Measurements from ENCODE around the gene ADNP2.

DNA sequence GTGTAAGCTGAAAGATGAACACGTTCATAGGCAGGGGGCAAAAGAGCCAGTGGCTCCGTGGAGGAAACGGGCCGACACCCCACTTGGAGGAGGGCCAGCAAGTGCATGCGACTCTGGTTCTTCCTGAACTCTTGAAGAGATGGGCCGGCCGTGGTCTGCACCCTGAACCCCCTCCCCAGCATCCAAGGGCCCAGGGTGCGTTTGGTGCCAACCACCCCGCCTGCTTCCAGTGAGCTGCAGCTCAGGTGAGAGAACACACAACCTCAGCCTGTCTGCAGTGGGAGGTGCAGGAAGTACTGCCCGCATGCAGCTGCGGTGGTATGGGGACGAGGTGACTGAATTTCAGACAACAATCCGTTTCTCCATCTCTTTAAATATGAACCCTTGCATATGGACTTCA is 58.9 kb downstream of the ADNP2 start:
- TF ChIP-seq CTCF (IDR thresholded peaks at IDR 0.05) (no peak), POLR2AphosphoS5 (IDR thresholded peaks at IDR 0.05) (no peak), POLR2A (IDR thresholded peaks at IDR 0.05) (no peak)

All from transverse colon (tissue), 4 donors.